ENCODE measurements around the gene PLEKHS1.

PLEKHS1 gene

GRCh38 chr10:113709221-113709838, 42.2 kb upstream of the PLEKHS1 start:
- Mint-ChIP-seq H3K4me1 (peaks cover 43% of the 10 kb centered on the region), H3K4me3 (no peak overlapping the region), H3K36me3 (ENCODE audit: low read depth) (no peaks in the 10 kb centered on the region), H3K27me3 (ENCODE audit: low read depth) (peaks cover 4% of the 10 kb centered on the region), H3K27ac (peak overlapping the region in 1 of 3 experiments; percentile 22), H3K9me3 (no peaks in the 10 kb centered on the region)
- TF ChIP-seq CTCF (IDR thresholded peaks at IDR 0.05; ENCODE audit: unreplicated experiment in 3 of 3), result no peak

- peaks cover 32% of the 10 kb centered on the region for H3K4me1 Mint-ChIP-seq
- H3K27me3 Mint-ChIP-seq (ENCODE audit: low read depth), result peaks cover 4% of the 10 kb centered on the region
- H3K9me3 Mint-ChIP-seq, result no peaks in the 10 kb centered on the region
- H3K4me3 Mint-ChIP-seq, result no peak overlapping the region
- H3K36me3 Mint-ChIP-seq (ENCODE audit: low read depth), result no peaks in the 10 kb centered on the region
- TF ChIP-seq CTCF (IDR thresholded peaks at IDR 0.05; ENCODE audit: unreplicated experiment in 3 of 3), result no peak
- no peak overlapping the region for H3K27ac Mint-ChIP-seq
These were observed 40.3 kb upstream of the PLEKHS1 start for GRCh38 chr10:113711142-113711541.

GRCh38 chr10:113712024-113712423, 39.5 kb upstream of the PLEKHS1 start:
- peaks cover 5% of the 10 kb centered on the region for H3K36me3 Mint-ChIP-seq (ENCODE audit: low read depth)
- no peak overlapping the region for H3K27ac Mint-ChIP-seq
- TF ChIP-seq CTCF (IDR thresholded peaks at IDR 0.05; ENCODE audit: unreplicated experiment in 3 of 3), result no peak
- peaks cover 4% of the 10 kb centered on the region for H3K27me3 Mint-ChIP-seq (ENCODE audit: low read depth)
- H3K4me1 Mint-ChIP-seq, result peaks cover 28% of the 10 kb centered on the region
- H3K4me3 Mint-ChIP-seq, result no peak overlapping the region
- H3K9me3 Mint-ChIP-seq, result no peaks in the 10 kb centered on the region

GRCh38 chr10:113712755-113713639, 38.5 kb upstream of the PLEKHS1 start:
- no peak overlapping the region for H3K4me3 Mint-ChIP-seq
- no peak overlapping the region for H3K27ac Mint-ChIP-seq
- peaks cover 23% of the 10 kb centered on the region for H3K4me1 Mint-ChIP-seq
- H3K27me3 Mint-ChIP-seq (ENCODE audit: low read depth), result peaks cover 4% of the 10 kb centered on the region
- no peak for TF ChIP-seq CTCF (IDR thresholded peaks at IDR 0.05; ENCODE audit: unreplicated experiment in 3 of 3)
- H3K36me3 Mint-ChIP-seq (ENCODE audit: low read depth), result peaks cover 7% of the 10 kb centered on the region
- peaks cover 1% of the 10 kb centered on the region for H3K9me3 Mint-ChIP-seq

- Mint-ChIP-seq H3K9me3 (peaks cover 4% of the 10 kb centered on the region), H3K36me3 (ENCODE audit: low read depth) (peaks cover 11% of the 10 kb centered on the region), H3K4me1 (peaks cover 23% of the 10 kb centered on the region), H3K27me3 (ENCODE audit: low read depth) (peaks cover 4% of the 10 kb centered on the region), H3K4me3 (no peak overlapping the region), H3K27ac (no peak overlapping the region)
- no peak for TF ChIP-seq CTCF (IDR thresholded peaks at IDR 0.05; ENCODE audit: unreplicated experiment in 3 of 3)
These were observed 37.9 kb upstream of the PLEKHS1 start for GRCh38 chr10:113713640-113713982.
